ENCODE results near the gene FOXO4.

DNA sequence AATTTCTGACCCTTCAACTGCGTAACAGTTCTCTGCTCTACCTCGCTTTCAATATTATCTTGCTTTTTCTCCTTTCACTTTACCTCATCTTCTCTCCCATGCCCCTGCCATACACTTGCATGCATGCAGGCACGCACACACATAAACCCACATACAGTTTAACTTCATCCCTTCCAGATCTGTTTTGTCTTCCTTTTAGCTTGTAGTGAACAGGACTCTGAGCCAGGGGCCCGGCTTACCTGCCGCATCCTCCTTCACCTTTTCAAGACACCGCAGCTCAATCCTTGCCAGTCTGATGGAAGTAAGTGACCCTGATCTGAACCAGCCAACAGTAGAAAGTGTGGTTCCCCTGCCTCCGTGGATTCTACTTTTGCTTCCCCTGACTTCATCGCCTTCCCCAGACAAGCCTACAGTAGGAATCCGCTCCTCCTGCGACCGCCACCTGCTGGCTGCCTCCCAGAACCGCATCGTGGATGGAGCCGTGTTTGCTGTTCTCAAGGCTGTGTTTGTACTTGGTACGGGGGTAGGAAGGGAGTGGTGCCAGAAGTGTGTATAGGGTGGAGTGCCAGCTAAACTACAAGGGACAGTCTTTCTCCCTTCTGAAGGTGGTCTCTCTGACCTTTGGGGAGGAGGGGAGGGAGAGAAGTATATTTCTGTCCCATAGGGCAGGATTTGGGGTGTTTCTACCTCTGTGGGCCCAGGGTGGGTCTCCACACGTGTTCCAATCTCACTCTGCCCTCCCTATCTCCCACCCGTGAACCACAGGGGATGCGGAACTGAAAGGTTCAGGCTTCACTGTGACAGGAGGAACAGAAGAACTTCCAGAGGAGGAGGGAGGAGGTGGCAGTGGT lies 33.5 kb downstream of the FOXO4 start:
- TF ChIP-seq EZH2 (IDR thresholded peaks at IDR 0.05) (no peak), POLR2AphosphoS5 (IDR thresholded peaks at IDR 0.05; ENCODE audit: borderline replicate concordance, low read depth, low read length) (no peak)

All from SK-N-MC (cell line).